Measurements from ENCODE around the gene SLC17A4. TPM values are rescaled to one million over a fixed set of nuclear protein-coding genes. Genes with fewer than 3 reads are reported as not detected.
"Not testable (repeated sequence)": the region's sequence is repeated elsewhere in the genome, so short reads cannot be mapped to it uniquely, and the experiment has no call there.

Gene SLC17A4, protein sequence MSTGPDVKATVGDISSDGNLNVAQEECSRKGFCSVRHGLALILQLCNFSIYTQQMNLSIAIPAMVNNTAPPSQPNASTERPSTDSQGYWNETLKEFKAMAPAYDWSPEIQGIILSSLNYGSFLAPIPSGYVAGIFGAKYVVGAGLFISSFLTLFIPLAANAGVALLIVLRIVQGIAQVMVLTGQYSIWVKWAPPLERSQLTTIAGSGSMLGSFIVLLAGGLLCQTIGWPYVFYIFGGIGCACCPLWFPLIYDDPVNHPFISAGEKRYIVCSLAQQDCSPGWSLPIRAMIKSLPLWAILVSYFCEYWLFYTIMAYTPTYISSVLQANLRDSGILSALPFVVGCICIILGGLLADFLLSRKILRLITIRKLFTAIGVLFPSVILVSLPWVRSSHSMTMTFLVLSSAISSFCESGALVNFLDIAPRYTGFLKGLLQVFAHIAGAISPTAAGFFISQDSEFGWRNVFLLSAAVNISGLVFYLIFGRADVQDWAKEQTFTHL
- not detected for polyA plus RNA-seq (ENCODE audit: insufficient read length)

DNA sequence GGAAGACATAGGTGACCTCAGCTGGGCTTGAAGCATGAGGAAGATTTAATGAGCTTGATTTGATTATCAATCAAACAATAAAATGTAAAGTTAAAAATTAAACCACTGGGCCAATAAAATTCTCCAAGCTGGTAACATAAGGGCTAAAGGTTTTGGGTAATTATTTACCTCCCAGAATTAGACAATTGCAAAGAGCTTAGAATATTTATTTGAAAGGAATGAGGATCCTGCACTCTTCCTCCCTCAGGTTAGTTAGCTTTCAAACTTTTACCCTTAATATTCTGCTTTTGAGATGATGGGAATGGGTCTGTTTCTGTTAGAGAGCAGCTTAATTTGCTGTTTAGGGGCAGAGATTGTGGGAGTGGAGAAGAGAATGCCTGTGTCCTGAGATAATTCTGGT, at the start of gene SLC17A4:
SLC17A4 (plus strand) TSS at position 208 of the 400 bp plus-strand sequence. CDS start 7,221 bp downstream, outside the sequence.
- DNase-seq, result no peak

DNA sequence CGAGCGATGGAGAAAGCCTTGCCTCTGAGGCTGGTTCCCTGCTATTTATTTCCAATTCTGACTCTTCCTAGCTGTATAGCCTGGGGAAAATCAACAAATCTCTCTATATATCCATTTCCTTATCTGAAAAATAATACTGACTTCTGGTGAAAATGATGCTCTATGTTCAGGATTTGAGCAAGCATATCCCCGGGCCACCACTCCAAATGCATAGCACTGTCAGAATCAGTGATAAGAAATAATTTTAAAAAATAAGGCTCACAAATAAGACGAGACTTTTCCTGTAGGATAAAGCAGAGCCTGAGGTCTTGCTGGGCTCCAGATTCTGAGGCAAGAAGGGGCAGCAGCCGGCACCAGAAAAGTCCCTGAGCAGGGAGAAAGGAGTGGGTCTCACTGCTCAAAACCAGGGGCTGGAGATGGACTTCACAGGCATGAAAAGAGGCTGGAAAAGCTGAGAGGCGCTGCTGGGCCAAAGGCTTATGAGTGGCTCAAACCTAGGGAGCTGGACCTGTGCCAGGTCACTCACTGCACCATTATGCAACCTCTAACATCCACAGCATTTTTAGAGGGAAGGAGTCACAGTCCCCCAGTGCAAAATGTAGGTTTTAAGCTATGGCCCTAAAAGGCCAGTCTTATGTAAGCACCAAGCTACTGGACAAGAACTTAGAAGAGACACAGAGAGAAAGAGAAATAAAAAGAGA, 48.1 kb upstream of the SLC17A4 start:
- no peak for DNase-seq

DNA sequence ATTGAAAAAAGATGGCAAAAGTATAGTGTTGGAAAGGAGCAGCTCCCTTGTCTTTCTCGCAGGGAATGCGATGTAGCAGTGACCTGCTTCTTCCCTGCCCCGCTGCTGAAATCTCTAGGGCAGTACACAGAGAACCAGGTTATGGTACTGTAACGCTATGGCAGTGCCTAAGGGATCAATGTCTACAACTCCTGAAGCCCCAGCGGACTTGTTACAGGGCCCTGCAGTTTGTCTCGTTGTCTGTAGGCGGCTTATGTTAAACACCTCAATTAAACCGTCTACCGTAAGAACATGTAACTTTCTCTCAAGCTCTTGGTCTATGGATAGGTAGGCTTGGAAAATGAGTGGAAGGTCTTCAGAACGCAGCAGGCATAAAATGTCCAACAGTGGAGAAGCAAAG, 44.8 kb upstream of the SLC17A4 start:
- no peak for DNase-seq

DNA sequence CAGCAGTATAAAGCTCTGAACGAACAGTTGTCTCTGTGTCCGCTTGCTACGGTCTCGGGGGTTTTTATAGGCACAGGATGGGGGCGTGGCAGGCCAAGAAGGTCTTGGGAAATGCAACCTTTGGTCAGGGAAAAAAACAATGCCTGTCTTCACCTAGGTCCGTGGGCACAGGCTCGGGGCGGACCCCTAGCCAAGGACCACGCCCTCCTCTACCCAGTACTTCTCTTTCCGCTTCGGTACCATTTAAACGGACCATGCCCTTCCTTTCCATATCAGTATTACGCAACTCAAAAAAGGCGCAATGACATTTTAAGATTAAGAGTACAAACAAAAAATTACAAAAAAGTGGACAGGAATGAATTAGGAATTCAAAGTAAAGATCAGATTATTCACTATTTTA, 44.3 kb upstream of the SLC17A4 start:
- no peak for DNase-seq

DNA sequence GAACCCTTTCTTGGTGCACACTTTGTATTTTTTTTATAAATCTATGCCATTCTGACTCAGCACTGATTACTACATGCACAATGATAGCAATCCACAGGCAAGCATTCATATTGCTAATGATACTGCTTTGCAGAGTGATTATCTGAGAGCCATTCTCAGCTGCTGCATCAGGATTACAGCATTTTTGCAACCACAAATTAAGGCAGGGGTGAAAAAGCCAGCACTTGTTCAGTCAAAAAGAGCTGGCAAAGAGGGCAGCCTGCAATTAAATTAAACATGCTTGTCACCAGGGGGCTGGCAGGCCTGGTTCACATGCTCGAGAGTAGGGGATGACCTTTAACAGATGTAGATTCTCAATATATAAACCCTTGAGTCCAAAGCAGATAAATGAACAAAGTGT, 40.7 kb upstream of the SLC17A4 start:
- no peak for DNase-seq

DNA sequence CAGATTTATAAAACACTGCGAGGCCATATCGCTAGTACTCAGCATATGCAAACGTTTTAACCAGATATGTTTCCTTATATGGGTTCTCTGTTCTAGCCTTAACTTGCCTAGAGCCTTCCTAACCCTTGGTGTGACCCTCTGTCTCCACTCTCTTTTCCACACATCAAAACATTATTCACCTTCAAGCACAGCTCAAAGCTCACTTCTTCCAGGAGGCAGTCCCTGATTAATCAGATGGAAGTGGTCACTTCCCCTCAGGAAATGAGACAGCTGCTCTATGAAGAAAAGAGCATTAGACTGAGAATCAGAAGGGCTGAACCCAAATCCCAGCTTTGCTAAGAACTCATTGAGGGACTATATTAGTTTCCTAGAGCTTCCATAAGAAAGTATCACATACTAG, 39.8 kb upstream of the SLC17A4 start:
- no peak for DNase-seq

DNA sequence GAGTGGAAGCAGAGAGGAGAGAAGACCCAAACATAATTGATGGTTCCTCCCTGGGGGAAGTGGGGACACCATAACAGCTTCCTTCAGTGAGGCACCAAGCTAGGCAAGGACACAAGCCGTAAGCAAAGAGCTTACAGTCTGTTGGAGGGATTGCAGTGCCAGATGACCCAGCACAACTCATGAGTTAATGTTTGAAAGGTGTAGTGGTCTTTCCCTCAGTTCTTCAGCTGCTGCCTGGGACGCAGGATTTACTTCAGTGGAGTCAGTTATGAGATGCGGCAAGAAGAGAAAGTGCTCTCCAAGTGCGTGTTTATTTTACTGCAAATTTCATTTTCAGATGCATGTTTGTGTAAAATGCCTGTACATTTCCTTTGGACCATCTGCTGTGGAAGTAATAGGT, 38.7 kb upstream of the SLC17A4 start:
- DNase-seq, result no peak

DNA sequence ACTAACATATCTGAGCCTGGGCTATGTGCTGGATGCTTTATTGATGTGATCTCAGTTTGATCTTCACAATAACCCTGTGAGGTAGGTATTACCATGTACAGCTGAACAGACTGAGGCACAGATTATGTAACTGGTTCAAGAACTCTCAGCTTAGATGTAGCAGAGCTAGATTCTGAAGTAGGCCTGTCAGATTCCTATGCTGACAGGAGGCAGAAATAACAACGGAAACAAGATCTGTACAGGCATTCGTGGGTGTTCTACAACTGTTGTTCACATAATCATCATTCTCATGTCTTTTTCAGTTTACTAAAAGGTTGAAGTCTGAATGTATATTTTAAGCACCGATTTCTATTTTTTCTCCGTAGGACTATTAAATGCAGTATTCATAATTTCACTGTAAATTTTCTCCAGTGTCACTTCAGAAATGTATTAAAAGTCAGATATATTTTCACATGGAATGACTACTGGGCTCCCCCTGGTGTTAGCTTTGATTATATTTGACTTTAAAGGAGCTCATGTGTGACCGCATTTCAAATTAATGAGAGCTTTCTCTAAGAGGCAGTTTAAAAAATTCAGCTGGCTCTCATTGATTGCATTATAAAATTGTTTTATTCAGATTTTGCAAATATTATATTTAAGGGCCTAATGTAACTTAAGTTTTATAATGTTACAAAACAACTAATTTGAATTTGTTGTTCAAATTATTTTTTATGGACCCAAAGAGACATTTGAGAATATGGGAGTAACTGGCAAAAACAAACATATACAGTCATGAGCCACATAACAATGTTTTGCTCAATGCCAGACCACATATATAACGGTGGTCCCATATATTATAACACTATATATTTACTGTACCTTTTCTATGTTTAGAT, 36.4 kb upstream of the SLC17A4 start:
- DNase-seq, result peak; percentile 25

DNA sequence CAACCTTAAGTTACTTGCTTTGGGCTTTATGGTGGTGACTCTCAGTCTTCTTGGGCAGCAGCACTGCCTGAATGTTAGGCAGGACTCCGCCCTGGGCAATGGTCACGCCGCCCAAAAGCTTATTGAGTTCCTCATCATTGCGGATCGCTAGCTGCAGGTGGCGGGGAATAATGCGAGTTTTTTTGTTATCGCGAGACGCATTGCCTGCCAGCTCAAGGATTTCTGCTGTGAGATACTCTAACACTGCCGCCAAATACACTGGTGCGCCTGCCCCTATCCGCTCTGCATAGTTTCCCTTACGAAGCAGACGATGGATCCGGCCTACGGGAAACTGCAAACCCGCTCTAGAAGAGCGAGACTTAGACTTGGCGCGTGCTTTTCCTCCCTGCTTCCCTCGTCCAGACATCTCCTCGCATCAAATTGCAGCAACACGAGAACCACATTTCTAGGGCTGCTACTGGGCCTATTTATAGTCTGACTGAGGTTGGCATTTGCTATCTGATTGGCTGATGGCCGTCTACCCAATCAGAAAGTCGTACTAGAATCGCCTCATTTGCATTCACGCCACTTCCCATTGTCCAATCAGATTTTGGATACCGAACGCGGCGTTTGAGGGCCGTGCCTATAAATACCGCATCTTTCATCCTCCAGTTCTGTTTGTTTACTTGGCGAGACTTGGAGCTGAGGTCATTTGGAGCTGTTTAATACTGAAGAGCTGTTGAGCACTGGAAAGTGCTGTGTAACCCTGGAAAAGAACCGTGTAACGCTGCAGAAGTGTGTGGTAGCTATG, 28.2 kb upstream of the SLC17A4 start:
- no peak for DNase-seq

DNA sequence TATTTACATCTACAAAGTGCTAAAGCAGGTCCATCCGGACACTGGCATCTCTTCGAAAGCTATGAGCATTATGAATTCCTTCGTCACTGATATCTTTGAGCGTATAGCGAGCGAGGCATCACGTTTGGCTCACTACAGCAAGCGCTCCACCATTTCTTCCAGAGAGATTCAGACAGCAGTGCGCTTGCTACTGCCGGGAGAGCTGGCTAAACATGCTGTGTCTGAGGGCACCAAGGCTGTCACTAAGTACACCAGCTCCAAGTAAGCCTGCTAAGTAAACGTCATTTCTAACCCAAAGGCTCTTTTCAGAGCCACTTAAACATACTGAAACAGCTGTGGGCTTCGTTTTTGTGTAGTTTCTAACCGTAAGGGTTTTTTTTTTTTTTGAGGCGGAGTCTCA, 27.5 kb upstream of the SLC17A4 start:
- DNase-seq, result no peak

DNA sequence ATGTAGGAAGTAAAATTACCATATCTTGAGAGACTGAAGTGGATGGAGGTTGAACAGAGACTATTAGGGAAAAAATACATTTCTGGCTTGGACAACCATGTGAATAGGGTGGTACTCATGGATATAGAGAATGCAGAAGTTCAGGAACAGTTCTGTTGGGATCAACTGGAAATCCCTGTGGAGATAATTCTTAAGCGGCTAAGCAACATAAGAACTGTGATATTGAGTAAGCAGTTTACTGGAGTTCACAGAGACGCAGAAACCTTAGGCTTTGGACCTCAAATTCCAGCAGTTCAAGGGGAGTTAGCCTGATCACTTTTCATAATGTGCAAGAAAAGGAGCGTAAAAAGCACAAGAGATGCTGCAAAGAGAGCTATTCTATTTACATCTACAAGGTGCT, 23.6 kb upstream of the SLC17A4 start:
- no peak for DNase-seq

DNA sequence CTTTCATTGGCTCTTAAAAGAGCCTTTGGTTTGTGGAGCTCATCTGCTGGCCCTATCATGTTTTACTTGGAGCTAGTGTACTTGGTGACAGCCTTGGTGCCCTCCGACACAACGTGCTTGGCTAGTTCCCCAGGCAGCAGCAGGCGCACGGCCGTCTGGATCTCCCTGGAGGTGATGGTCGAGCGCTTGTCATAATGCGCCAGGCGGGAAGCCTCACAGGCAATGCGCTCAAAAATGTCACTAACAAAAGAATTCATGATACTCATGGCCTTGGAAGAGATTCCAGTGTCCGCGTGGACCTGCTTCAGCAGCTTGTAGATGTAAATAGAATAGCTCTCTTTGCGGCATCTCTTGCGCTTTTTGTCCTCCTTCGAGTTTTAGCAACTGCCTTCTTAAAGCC, 22.8 kb upstream of the SLC17A4 start:
- DNase-seq, result no peak

DNA sequence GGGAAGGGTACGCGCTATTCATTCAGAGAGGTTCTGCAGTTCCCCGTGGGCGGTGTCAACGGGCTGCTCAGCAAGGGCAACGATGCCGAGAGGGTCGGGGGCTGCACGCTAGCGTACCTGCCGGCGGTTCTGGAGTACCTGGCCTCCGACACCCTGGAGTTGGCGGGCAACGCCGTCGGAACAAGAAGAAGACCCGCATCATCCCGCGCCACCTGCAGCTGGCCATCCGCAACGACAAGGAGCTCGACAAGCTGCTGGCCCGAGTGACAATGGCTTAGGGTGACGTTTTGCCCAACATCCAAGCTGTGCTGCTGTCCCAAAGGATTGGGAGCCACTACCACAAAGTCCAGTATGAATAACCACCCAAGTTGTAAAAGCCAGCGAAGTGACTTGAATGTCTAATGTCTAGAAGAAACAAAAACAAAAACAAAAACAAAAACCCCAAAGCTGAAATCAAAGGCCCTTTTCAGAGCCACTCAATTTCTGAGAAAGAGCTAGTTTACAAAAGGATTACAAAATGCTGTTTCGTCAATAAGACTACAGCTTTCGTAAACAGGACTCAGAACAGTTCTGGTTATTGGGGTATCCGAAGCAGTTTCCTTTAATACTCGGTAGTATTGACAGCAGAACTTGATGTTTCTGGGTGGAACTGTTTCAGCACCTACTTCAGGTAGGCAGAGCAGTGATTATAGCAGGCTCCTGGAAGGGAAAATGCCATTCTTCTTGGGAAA, 21.9 kb upstream of the SLC17A4 start:
- DNase-seq, result no peak

DNA sequence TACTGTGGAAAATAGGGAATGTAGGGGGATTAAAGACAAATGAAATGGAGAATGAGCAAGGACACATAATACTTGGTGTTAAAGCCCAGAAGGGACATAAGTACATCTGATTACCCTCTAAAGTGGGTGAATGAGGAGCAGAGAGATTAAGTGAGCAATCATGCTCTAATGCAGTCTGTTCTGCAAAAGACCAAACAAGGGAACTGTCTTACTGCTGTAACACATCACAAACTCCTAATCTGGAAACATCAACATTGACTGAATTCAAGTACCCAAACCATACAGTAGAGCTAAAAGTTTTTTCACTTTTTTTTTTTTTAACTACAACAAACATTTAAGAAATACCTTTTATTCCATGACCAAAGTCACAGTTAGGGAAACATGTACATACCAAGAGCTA, 19.3 kb upstream of the SLC17A4 start:
- DNase-seq, result no peak

DNA sequence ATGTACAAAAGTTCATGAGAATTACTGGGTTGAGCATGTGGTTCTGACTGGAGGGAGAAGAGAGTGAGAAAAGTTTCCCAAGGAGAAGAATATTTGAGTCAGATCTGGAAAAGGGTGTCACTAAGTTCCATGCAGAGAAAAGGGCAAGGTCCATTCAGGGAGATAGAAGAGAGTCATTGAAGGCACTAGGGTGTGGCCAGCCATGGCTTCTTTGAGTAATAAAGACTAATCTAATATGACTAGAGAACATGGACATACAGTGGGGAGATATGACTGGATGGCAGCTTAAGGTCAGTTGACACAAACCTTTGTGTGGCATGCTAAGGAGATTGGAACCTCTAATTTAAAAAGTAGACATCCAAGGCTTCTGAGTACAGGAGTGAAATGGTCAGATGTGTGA, 10.7 kb upstream of the SLC17A4 start:
- DNase-seq, result no peak

DNA sequence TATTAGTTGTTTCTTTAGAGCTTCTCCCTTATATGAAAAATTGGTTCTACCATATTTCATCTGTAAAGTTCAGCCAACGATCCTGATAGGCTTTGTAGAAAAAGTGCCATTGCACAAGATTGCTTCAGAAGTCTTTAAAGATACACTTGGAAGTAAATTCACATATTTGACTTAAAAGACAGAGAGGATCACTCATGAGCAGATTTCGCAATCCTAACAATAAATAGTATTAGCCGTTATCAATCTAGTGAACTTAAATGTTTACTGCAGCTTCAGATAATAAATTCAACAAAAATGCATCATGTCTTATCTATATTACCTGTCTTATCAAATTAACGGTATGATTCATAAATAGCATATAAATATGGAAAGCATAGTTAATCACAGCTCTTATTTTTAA, 8.7 kb upstream of the SLC17A4 start:
- no peak for DNase-seq

DNA sequence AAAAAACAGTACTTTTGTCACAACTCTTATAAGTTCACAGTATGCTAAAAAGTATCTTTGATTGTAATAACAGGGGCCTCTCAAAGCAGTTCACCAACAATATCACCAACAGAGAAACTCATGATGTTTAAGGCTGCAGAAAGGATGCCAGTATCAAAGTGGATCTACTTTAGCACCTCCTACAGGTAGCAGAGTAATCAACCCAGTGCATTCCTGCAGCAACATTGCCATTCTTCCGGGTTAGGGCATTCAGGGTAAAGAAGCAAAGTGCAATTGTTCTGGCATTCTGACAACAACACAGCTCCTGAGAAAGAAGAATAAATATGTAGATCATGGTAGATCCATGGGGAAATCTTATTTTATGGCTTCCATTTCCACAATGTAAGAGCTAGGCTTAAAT, 7.6 kb upstream of the SLC17A4 start:
- no peak for DNase-seq

DNA sequence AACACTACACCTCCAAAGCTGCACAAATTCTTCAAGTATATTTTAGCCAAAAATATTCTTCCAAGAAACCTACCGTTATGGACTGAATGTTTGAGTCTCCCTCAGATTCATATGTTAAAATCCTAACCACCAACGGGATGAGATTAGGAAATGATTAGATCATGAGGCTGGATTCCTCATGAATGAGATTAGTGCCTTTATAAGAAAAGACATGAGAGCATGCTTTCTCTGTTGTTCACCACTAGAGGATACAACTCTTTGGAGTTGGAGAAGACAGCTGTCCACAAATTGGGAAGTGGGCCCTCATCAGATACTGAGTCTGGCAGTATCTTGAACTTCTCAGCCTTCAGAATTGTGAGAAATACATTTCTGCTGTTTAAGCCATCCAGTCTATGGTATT, 7.1 kb upstream of the SLC17A4 start:
- DNase-seq, result no peak

DNA sequence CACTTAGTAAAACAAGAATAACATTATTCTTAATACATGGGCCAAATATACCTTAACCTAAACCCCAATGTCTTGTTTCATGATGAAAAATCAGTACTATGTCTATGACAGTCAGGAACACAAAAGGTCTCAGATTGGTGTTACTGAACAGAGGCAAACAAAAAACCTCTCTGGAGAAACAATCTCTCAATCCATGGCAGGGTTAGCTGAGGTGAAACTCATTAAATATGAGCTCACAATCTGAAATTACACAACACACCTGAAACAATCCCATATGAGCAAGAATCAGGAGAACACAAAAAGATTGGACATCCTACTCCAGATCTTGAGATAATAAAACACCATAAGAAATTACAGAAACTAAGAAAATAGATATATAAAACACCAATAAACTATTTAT, 6.5 kb upstream of the SLC17A4 start:
- DNase-seq, result no peak

DNA sequence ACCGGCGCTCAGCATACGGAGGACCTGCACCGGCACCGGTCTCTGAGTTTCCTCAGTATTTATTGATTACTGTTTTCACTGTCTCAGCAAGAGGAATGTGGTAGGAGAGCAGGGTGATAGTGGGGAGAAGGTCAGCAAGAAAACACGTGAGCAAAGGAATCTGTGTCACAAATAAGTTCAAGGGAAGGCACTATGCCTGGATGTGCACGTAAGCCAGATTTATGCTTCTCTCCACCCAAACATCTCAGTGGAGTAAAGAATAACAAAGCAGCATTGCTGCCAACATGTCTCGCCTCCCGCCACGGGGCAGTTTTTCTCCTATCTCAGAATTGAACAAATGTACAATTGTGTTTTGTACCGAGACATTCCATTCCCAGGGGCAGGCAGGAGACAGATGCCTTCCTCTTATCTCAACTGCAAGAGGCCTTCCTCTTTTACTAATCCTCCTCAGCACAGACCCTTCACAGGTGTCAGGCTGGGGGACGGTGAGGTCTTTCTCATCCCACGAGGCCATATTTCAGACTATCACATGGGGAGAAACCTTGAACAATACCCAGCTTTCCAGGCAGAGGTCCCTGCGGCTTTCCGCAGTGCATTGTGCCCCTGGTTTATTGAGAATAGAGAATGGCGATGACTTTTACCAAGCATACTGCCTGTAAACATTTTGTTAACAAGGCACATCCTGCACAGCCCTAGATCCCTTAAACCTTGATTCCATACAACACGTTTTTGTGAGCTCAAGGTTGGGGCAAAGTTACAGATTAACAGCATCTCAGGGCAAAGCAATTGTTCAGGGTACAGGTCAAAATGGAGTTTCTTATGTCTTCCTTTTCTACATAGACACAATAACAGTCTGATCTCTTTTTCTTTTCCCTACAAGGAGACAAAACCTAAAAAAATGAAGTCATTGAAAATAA, 5.7 kb upstream of the SLC17A4 start:
- not testable (repeated sequence) for DNase-seq
